HUES6 (cell line): Measurements from ENCODE around the gene NPLOC4.
A peak's percentile ranks its signal among the peaks of the same experiment; 100 is the strongest.

Experiments used
- H3K27ac ChIP-seq: 2 replicates; pipeline ENCODE4 v1.7.0; 2013; ENCODE audit warnings: low read depth, mild to moderate bottlenecking, low read length, inconsistent platforms
- H3K27me3 ChIP-seq: 2 replicates; pipeline ENCODE4 v1.6.1; 2013; ENCODE audit warnings: low read length; ENCODE audit not compliant: control insufficient read depth, insufficient read depth
- H3K36me3 ChIP-seq: 2 replicates; pipeline ENCODE4 v1.6.1; 2013; ENCODE audit warnings: low read length; ENCODE audit not compliant: control insufficient read depth, insufficient read depth
- H3K4me1 ChIP-seq: 2 replicates; pipeline ENCODE4 v1.6.1; 2013; ENCODE audit warnings: low read length; ENCODE audit not compliant: control insufficient read depth, insufficient read depth
- H3K4me3 ChIP-seq: 2 replicates; pipeline ENCODE4 v1.5.1; 2013; ENCODE audit warnings: low read depth, low read length
- H3K9ac ChIP-seq: one replicate; pipeline ENCODE4 v1.6.1; 2013; ENCODE audit warnings: mild to moderate bottlenecking, low read length
- H3K9me3 ChIP-seq: 2 replicates; pipeline ENCODE4 v1.6.1; 2013; ENCODE audit warnings: low read depth, low read length; ENCODE audit not compliant: control insufficient read depth, insufficient read depth

NPLOC4 gene

GRCh38 chr17:81636505-81637288, at the start of gene NPLOC4, which contains the start of gene TSPAN10:
NPLOC4 (minus strand) TSS chr17:81637112; CDS start chr17:81636930, 182 bp downstream.
TSPAN10 (plus strand) TSS chr17:81637196; CDS start chr17:81642413, 5,217 bp downstream.
- Histone ChIP-seq H3K4me3 (peak within 1 kb of the TSS; percentile 96), H3K4me1 (peaks cover 4% of the 10 kb centered on the region; the same call in 1 of the 2 replicates)

GRCh38 chr17:81686614-81687013, 49.7 kb upstream of the NPLOC4 start:
- Histone ChIP-seq H3K4me3 (no peak overlapping the region), H3K27ac (no peak overlapping the region), H3K27me3 (no peaks in the 10 kb centered on the region), H3K9ac (no peak overlapping the region), H3K36me3 (peaks cover 69% of the 10 kb centered on the region), H3K9me3 (no peaks in the 10 kb centered on the region), H3K4me1 (peaks cover 14% of the 10 kb centered on the region)

More at GRCh38 chr17:81636505-81637288, at the start of gene NPLOC4, which contains the start of gene TSPAN10:
- H3K27ac ChIP-seq: peak within 1 kb of the TSS; percentile 82; the same call in 1 of the 2 replicates
- H3K9ac ChIP-seq: peak within 1 kb of the TSS; percentile 91
- no peaks in the 10 kb centered on the region for H3K27me3 ChIP-seq
- peaks cover 10% of the 10 kb centered on the region for H3K36me3 ChIP-seq
- no peaks in the 10 kb centered on the region for H3K9me3 ChIP-seq

DNA sequence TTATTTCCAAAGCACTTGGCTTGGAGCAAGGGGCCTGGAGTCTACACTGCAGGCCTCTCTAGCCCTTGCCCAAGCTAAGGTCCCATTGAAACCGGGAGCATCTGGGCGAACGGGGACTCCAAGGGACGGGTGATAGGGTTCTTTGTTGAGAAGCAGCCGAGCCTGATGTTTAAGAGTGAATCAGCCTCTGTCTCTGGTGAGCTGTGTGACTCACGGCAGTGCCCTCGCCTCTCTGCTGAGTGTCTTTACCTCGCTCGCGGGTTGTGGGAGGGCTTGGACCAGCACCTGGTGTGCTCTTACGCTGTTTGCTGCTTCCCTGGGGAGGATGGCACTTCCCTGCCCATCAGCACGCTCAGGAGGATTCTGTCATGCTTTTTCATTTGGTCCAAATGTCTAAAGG, 48.2 kb upstream of the NPLOC4 start:
- Histone ChIP-seq H3K27me3 (no peaks in the 10 kb centered on the region), H3K27ac (no peak overlapping the region), H3K9me3 (no peaks in the 10 kb centered on the region), H3K4me1 (peaks cover 14% of the 10 kb centered on the region), H3K9ac (peak overlapping the region; percentile 77), H3K36me3 (peaks cover 59% of the 10 kb centered on the region), H3K4me3 (peak overlapping the region; percentile 75)

DNA sequence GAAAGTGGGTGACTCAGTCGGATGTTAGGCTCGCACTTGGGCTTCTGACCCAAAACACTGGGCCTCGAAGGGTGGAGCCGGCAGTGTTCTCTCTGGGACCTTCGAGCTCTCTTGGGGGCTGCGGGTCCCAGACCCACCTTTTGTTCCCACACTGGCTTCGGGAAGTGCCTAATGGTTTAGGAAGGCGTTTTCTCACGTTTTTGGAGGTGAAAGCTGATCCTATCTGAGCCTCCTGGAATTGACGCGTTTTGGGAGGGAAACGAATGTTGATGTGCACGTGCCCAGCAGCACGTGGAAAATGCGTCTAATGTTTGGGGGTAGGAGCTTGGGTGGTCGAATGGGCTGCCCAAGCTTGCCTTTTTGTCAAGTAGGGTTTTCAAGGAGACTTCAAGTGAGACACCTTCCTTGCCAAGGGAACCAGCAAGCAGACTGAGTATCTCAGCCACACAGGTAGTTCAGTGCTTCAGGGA, 47.6 kb upstream of the NPLOC4 start:
- Histone ChIP-seq H3K4me1 (peaks cover 14% of the 10 kb centered on the region), H3K4me3 (peak overlapping the region; percentile 75), H3K36me3 (peaks cover 53% of the 10 kb centered on the region), H3K27ac (peak overlapping the region; percentile 24; the same call in 1 of the 2 replicates), H3K27me3 (no peaks in the 10 kb centered on the region), H3K9me3 (no peaks in the 10 kb centered on the region), H3K9ac (peak overlapping the region; percentile 77)

- no peaks in the 10 kb centered on the region for H3K9me3 ChIP-seq
- H3K27me3 ChIP-seq: no peaks in the 10 kb centered on the region
- peak within 1 kb of the TSS; percentile 83; the same call in 1 of the 2 replicates for H3K27ac ChIP-seq
- peak within 1 kb of the TSS; percentile 90 for H3K9ac ChIP-seq
- H3K36me3 ChIP-seq: peaks cover 46% of the 10 kb centered on the region
- peak within 1 kb of the TSS; percentile 98 for H3K4me3 ChIP-seq
- H3K4me1 ChIP-seq: peaks cover 14% of the 10 kb centered on the region
Observed at GRCh38 chr17:81683584-81684441, 46.9 kb upstream of the NPLOC4 start, which contains the start of the genes ARL16 and HGS. ARL16 (minus strand) TSS chr17:81683797; CDS start chr17:81683753, 44 bp downstream. HGS (plus strand) TSS chr17:81684011; CDS start chr17:81684067, 56 bp downstream.

DNA sequence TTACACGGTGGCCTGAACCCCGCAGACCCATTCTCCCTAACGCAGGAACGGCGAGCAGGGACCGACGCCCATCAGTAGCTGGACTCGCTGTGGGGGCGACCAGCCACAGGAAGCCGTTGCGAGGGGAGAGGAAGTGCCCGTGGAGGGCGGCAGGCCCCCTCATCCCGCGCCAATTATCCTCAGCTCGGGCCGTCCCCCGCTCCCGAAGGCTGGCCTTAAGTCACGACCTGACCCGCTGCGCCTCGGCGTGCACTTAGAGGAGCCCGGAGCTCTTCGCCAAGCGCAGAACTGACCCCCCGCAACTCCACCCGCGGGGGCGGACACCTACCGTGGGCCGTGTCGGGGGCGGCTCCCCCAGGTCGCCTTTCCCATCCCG, 46.3 kb upstream of the NPLOC4 start:
- no peaks in the 10 kb centered on the region for H3K27me3 ChIP-seq
- peaks cover 40% of the 10 kb centered on the region for H3K36me3 ChIP-seq
- H3K4me3 ChIP-seq: peak overlapping the region; percentile 98
- no peaks in the 10 kb centered on the region for H3K9me3 ChIP-seq
- peaks cover 14% of the 10 kb centered on the region for H3K4me1 ChIP-seq
- peak overlapping the region; percentile 90 for H3K9ac ChIP-seq
- H3K27ac ChIP-seq: peak overlapping the region; percentile 83; the same call in 1 of the 2 replicates

DNA sequence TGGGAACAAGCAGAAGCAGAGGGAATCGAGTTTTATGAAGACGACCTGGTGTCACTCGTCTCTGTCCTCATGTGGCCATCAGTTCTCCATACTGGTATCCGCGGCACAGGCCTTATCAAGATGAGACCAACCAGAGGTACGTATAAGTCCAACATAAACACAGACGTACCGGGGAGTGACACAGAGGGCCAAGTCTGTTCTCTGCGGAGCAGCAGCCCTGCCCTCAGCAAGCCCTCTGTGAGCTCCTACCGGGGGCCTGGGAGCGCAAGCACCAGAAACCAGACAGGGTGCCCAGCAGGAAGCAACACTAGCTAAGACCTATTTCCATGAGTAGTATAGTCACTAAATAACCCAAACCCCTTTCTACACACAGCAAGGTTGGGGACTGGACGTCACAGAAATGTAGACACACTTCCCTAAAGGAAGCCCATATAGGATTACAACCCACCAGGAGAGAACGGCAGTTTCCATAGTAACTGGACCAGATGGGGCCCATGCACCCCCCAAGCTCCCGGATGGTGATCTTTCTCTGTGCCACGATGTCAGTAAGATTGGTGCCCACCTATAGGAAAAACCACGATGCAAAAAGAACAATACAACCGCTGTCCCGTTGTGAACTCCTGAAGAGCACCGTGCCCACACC, 45.8 kb upstream of the NPLOC4 start:
- H3K27ac ChIP-seq: peak overlapping the region; percentile 83; the same call in 1 of the 2 replicates

DNA sequence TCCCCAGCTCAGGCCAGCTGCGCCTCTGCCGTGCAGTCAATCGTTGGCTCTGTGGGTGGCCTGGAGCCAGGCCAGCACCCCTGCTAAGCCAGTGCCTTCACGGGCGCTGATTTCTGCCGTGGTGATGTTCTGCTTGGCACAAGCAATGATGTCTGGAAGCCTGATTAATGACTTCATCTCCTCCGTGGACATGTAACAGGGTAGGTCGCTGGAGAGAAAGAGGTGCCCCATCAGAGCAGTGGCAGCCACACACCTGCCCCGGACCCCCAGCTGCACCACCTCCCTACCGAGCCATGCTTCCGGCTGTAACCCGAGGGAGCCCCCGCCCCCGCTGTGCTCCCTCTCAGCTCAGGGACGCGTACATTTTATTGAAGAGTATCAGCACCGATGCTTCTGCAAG, 44.8 kb upstream of the NPLOC4 start:
- peaks cover 25% of the 10 kb centered on the region for H3K36me3 ChIP-seq
- no peaks in the 10 kb centered on the region for H3K9me3 ChIP-seq
- H3K27me3 ChIP-seq: no peaks in the 10 kb centered on the region
- H3K4me3 ChIP-seq: no peak overlapping the region
- no peak overlapping the region for H3K27ac ChIP-seq
- peaks cover 14% of the 10 kb centered on the region for H3K4me1 ChIP-seq
- no peak overlapping the region for H3K9ac ChIP-seq

More for the DNA sequence above, 45.8 kb upstream of the NPLOC4 start:
- Histone ChIP-seq H3K9me3 (no peaks in the 10 kb centered on the region), H3K9ac (peak overlapping the region; percentile 90), H3K4me1 (peaks cover 14% of the 10 kb centered on the region), H3K4me3 (peak overlapping the region; percentile 98), H3K27me3 (no peaks in the 10 kb centered on the region), H3K36me3 (peaks cover 35% of the 10 kb centered on the region)

DNA sequence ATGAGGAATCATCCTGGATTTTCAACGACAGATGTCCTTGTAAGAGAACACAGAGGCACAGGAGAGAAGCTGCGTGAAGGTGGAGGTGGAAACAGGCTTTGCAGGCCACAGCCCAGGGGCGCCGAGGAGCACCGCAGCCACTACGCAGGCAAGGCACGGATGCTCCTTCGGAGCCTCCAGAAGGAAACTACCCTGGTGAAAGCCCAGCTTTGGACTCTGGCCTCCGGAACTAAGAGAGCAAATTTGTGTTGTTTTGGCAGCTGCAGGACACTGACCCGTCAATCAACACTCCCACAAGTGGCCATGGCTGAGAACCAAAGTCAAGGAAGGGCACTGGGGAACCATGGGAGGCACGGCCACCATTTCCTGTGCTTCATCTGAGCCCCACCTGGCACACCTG, 43.2 kb upstream of the NPLOC4 start:
- Histone ChIP-seq H3K4me3 (no peak overlapping the region), H3K9me3 (no peaks in the 10 kb centered on the region), H3K36me3 (peaks cover 14% of the 10 kb centered on the region), H3K27me3 (no peaks in the 10 kb centered on the region), H3K4me1 (peaks cover 12% of the 10 kb centered on the region), H3K27ac (no peak overlapping the region), H3K9ac (no peak overlapping the region)

- Histone ChIP-seq H3K27ac (no peak overlapping the region), H3K36me3 (peaks cover 44% of the 10 kb centered on the region), H3K4me1 (no peaks in the 10 kb centered on the region), H3K4me3 (no peak overlapping the region), H3K9me3 (no peaks in the 10 kb centered on the region), H3K27me3 (no peaks in the 10 kb centered on the region), H3K9ac (no peak overlapping the region)
Observed at GRCh38 chr17:81676906-81677305, 40.0 kb upstream of the NPLOC4 start.
